SKM-1 (cell line): ENCODE measurements around the gene CBS.
"Not testable (repeated sequence)": the region's sequence is repeated elsewhere in the genome, so short reads cannot be mapped to it uniquely, and the experiment has no call there.

ENCODE experiments used
- DNase-seq: peaks from one replicate; lab custom pipeline; 2025; ENCODE audit not compliant: unreplicated experiment; lab: John Stamatoyannopoulos, UW

CBS gene

GRCh38 chr21:43069682-43070081, 6.0 kb downstream of the CBS start:
- not testable (repeated sequence) for DNase-seq

- DNase-seq = not testable (repeated sequence)
Measured at GRCh38 chr21:43068065-43068464, 7.6 kb downstream of the CBS start.

GRCh38 chr21:43066690-43067089, 8.9 kb downstream of the CBS start:
- DNase-seq = not testable (repeated sequence)

- not testable (repeated sequence) for DNase-seq
Measured at GRCh38 chr21:43065991-43066390, 9.6 kb downstream of the CBS start.

GRCh38 chr21:43064265-43064917, 11.2 kb downstream of the CBS start:
- DNase-seq = not testable (repeated sequence)

- not testable (repeated sequence) for DNase-seq
Measured at GRCh38 chr21:43062955-43063664, 12.5 kb downstream of the CBS start.

- not testable (repeated sequence) for DNase-seq
Measured at GRCh38 chr21:43053112-43053511, 22.5 kb downstream of the CBS start.

- DNase-seq = not testable (repeated sequence)
Measured at GRCh38 chr21:43045876-43046821, 29.5 kb downstream of the CBS start.

GRCh38 chr21:43045165-43045875, 30.3 kb downstream of the CBS start:
- not testable (repeated sequence) for DNase-seq

- not testable (repeated sequence) for DNase-seq
Measured at GRCh38 chr21:43044547-43044946, 31.1 kb downstream of the CBS start.

- not testable (repeated sequence) for DNase-seq
Measured at GRCh38 chr21:43043291-43043690, 32.3 kb downstream of the CBS start.

GRCh38 chr21:43042169-43042568, 33.5 kb downstream of the CBS start:
- not testable (repeated sequence) for DNase-seq

- DNase-seq = not testable (repeated sequence)
Measured at GRCh38 chr21:43038659-43039044, 37.0 kb downstream of the CBS start.

GRCh38 chr21:43037918-43038658, 37.5 kb downstream of the CBS start:
- not testable (repeated sequence) for DNase-seq

GRCh38 chr21:43036889-43037288, 38.7 kb downstream of the CBS start:
- DNase-seq = not testable (repeated sequence)

- DNase-seq = no peak
Measured at GRCh38 chr21:43034826-43035225, 40.8 kb downstream of the CBS start.

- no peak for DNase-seq
Measured at GRCh38 chr21:43034101-43034500, 41.5 kb downstream of the CBS start.

GRCh38 chr21:43031121-43031619, 44.5 kb downstream of the CBS start:
- DNase-seq = no peak

GRCh38 chr21:43029785-43030184, 45.9 kb downstream of the CBS start:
- DNase-seq = no peak
